DND-41 (cell line): Measurements from ENCODE around the gene IGFBP2.

ENCODE experiments used
- CTCF ChIP-seq: IDR thresholded peaks from 2 replicates; pipeline ENCODE4 v1.5.1; 2012; ENCODE audit warnings: borderline replicate concordance, low read length, moderate library complexity, mild to moderate bottlenecking; ENCODE audit not compliant: poor library complexity, severe bottlenecking; ENCODE audit errors: extremely low read depth
- EZH2 ChIP-seq: IDR thresholded peaks from 3 replicates; pipeline ENCODE4 v1.6.1; 2012; ENCODE audit warnings: borderline replicate concordance, low read depth, mild to moderate bottlenecking, moderate library complexity, low read length, inconsistent platforms; ENCODE audit not compliant: severe bottlenecking

- TF ChIP-seq CTCF (no peak), EZH2 (no peak)
Measured at GRCh38 chr2:216670266-216671080, 37.3 kb downstream of the IGFBP2 start.
